Left renal pelvis (tissue), 4 donors: ENCODE results near the gene SLC25A42. TPM values are rescaled to one million over a fixed set of nuclear protein-coding genes. Genes with fewer than 3 reads are reported as not detected.

Experiments used
- DNase-seq, 4 donors: peaks; one replicate each; pipeline ENCODE4 v3.0.0-alpha.2; 2013; ENCODE audit warnings: low read depth in 4 of 4, low spot score in 3 of 4
- polyA plus RNA-seq, 4 donors: library from polyadenylated mRNA; unstranded; fragments of 120-200 nt; gene quantifications; one replicate each; pipeline ENCODE4 v1.2.1, GENCODE V29; 2013; ENCODE audit not compliant: insufficient read length in 4 of 4

SLC25A42 gene
- polyA plus RNA-seq, 4 donors: 13.0 to 26.7 (median 16.8) TPM

- no peak for DNase-seq
Observed at GRCh38 chr19:19154768-19155494, 91.1 kb downstream of the SLC25A42 start.

- DNase-seq: no peak
Observed at GRCh38 chr19:19155495-19156219, 91.9 kb downstream of the SLC25A42 start.

- no peak for DNase-seq
Observed at GRCh38 chr19:19157808-19158207, 94.0 kb downstream of the SLC25A42 start.

DNA sequence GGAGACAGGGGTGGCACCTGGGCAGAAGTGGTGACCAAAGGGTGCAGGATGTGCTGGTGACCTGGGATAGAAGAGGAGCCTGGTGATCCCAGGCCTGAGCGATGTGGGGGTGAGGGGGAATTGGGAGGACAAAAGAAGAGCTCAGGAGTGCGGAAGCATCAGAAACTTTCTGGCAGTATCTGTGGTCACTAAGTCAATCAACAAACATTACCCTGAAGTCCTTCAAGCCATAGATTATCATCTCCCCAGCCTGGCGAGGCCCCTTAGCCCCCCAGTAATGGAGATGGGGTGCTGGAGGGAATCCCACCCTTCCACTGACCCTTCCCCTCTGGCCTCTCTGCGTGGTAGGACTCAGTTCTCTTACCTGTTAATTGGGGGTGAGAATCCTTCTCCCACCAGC, 95.7 kb downstream of the SLC25A42 start:
- no peak for DNase-seq

DNA sequence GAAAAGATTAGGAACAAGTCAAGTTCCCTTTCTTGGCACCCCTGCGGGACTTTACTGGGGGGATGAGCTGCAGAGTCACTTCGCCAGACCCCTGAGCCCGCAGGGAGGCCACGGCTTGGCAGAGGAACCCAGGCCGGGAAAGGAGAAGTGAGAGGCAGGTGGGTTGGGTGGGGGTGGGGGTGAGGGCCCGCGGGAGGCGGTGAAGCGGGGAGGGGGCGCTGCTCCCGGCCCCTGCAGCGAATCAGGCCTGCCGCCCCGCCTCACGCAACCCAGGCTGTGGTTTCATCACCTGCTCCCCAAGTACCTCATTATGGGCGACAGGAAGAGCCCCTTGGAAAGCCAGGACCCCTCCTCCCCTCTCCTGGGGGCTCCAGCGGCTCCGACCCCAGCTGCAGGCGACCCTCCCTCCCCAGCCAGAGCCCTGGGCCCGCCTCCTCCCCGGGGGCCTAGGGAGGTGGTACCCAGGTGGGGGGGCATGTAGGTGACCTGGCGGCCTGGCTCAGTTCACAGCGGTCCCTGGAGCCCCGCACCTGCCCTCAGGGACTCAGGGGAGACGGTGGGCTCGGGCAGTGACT, 96.8 kb downstream of the SLC25A42 start:
- no peak for DNase-seq

- DNase-seq: no peak
Observed at GRCh38 chr19:19162495-19162894, 98.7 kb downstream of the SLC25A42 start.

Other genes with a start within 250 kb of the SLC25A42 start
- gene UPF1, start 232.0 kb upstream of the SLC25A42 start, polyA plus RNA-seq: 10 to 100 TPM; 33.0 to 62.5 (median 51.6) TPM
- 1 to 10 TPM; 6.3 to 8.3 (median 6.7) TPM for gene CERS1, start 167.8 kb upstream of the SLC25A42 start, polyA plus RNA-seq
- gene COPE, start 144.6 kb upstream of the SLC25A42 start, polyA plus RNA-seq: 100 to 1,000 TPM in 2 of 4 donors, 10 to 100 TPM in 2; 86.5 to 125 (median 98.0) TPM
- gene DDX49, start 144.3 kb upstream of the SLC25A42 start, polyA plus RNA-seq: 10 to 100 TPM; 33.4 to 51.5 (median 41.4) TPM
- 10 to 100 TPM; 44.3 to 77.7 (median 51.1) TPM for gene HOMER3, start 122.8 kb upstream of the SLC25A42 start, polyA plus RNA-seq
- 100 to 1,000 TPM in 2 of 4 donors, 10 to 100 TPM in 2; 78.4 to 133 (median 90.7) TPM for gene SUGP2, start 30.5 kb upstream of the SLC25A42 start, polyA plus RNA-seq
- gene ARMC6, start 30.4 kb upstream of the SLC25A42 start, polyA plus RNA-seq: 10 to 100 TPM; 29.8 to 44.4 (median 35.1) TPM
- gene TMEM161A, start 74.5 kb downstream of the SLC25A42 start, polyA plus RNA-seq: 10 to 100 TPM; 17.6 to 44.6 (median 27.1) TPM
- 1 to 10 TPM; 1.2 to 3.3 (median 1.6) TPM for gene MEF2B, start 106.3 kb downstream of the SLC25A42 start, polyA plus RNA-seq
- 10 to 100 TPM; 13.3 to 24.9 (median 14.0) TPM for gene BORCS8, start 128.2 kb downstream of the SLC25A42 start, polyA plus RNA-seq
- 10 to 100 TPM; 35.3 to 95.2 (median 58.2) TPM for gene RFXANK, start 128.3 kb downstream of the SLC25A42 start, polyA plus RNA-seq
- 10 to 100 TPM; 10.3 to 16.0 (median 13.3) TPM for gene NR2C2AP, start 139.4 kb downstream of the SLC25A42 start, polyA plus RNA-seq
- gene NCAN, start 148.0 kb downstream of the SLC25A42 start, polyA plus RNA-seq: under 1 TPM; 0.04 to 0.14 (median 0.06) TPM
- gene TM6SF2, start 209.3 kb downstream of the SLC25A42 start, polyA plus RNA-seq: 1 to 10 TPM in 3 of 4 donors, under 1 TPM in 1; 0.87 to 3.8 (median 2.5) TPM